ENCODE results near the gene CPD. TPM values are rescaled to one million over a fixed set of nuclear protein-coding genes. Genes with fewer than 3 reads are reported as not detected.
A peak's percentile ranks its signal among the peaks of the same experiment; 100 is the strongest.

The CPD gene
- polyA plus RNA-seq, 2 of the 4 experiments (the other 2 are of a cell fraction) = 22.4 to 83.3 TPM

- ATAC-seq (no peak), DNase-seq (ENCODE audit: low read depth in 1 of 2, low spot score in 1 of 2) (no peak), FAIRE-seq (no peak)
- Histone ChIP-seq H3K27ac (no peak overlapping the region), H3K4me2 (peak overlapping the region; percentile 87), H3K4me1 (peaks cover 57% of the 10 kb centered on the region), H3K9me3 (no peaks in the 10 kb centered on the region), H3K4me3 (no peak overlapping the region)
- ChIA-PET POLR2A (interaction anchor here (1.0 kb wide), 1 partner anchor 11 kb away, joined by 3 read pairs; no protein-coding TSS in a partner anchor), CTCF (interaction anchor here (1.0 to 5.0 kb wide), 3 partner anchors 13 to 45 kb away, joined by 3 to 35 read pairs (median 3); no protein-coding TSS in a partner anchor)
- no peak for TF ChIP-seq HES2 (IDR thresholded peaks at IDR 0.05)
- WGBS (ENCODE audit: missing lambda C conversion rate) = 96% methylated on average over 2 of the region's 2 CpGs
These were observed 2.6 kb downstream of the CPD start for GRCh38 chr17:30381340-30381659.

- no peak overlapping the region for H3K27ac ChIP-seq
- ATAC-seq (no peak), DNase-seq (ENCODE audit: low read depth in 1 of 2, low spot score in 1 of 2) (no peak), FAIRE-seq (peak; percentile 36)
- no peaks in the 10 kb centered on the region for H3K9me3 ChIP-seq
- TF ChIP-seq TP53 (CRISPR knock-in tag; IDR thresholded peaks at IDR 0.05) = no peak
- WGBS (ENCODE audit: missing lambda C conversion rate) = 59% methylated on average over 1 of the region's 1 CpG
- H3K4me3 ChIP-seq = no peak overlapping the region
- peaks cover 46% of the 10 kb centered on the region for H3K4me1 ChIP-seq
- peak overlapping the region; percentile 87; the same call in 2 of the 3 replicates for H3K4me2 ChIP-seq
- ChIA-PET CTCF (interaction anchor here (1.0 to 2.6 kb wide), 2 partner anchors 42 to 46 kb away, joined by 3 to 13 read pairs; no protein-coding TSS in a partner anchor), POLR2A (no interaction called here)
These were observed 3.6 kb downstream of the CPD start for GRCh38 chr17:30382345-30382744.

DNA sequence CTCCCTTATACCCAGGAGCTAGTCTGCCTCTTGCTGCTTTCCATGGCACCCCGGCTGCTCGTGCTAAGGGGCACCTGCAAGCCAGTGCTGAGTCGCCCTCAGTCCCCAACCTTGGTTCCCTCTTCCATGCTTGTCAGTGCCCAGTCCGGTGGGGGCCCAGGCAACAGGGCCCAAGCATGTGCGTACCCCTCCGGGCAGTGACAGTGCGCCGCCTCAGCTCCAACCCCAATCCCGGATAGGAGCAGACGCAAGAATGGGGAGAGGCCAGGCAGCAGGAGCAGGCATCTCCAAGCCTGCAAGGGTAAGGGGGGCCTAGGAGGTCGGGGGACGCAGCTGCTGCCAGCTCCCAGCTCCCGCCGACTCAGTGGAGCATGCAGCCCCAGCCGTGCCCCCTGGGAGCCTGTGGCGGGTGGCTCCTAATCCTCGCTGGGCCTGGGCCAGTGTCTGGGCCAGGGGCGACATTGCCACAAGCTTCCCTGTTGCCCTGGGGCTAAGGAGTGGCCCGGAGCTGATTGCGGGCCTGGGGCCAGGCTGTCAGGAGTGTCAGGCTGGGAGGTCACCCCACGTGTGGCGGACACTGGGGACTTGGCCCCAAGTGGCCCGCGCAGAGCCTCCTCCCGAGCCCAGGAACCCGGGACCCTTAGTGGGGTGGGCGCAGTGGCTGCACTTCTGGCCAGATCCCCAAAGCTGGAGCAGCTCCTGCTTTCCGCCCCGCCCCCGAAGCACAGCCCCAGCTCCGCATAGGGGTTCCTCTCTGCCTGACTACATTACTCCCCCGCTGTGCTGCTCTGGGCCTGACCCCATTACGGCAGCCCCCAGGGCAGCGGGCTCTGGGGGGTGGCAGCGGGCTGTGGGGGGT, 9.8 kb downstream of the CPD start:
- peaks cover 15% of the 10 kb centered on the region; the same call in 2 of the 3 replicates for H3K4me1 ChIP-seq
- no peak overlapping the region for H3K4me3 ChIP-seq
- no peak overlapping the region for H3K4me2 ChIP-seq
- ATAC-seq (peak in 1 of 2 experiments; percentile 19; a peak in 3 of 6 replicates), FAIRE-seq (no peak), DNase-seq (ENCODE audit: low read depth in 1 of 2, low spot score in 1 of 2) (no peak)
- WGBS (ENCODE audit: missing lambda C conversion rate) = 92% methylated on average over 33 of the region's 35 CpGs
- H3K27ac ChIP-seq = peak overlapping the region in 1 of 2 experiments; percentile 42; a peak in 2 of 6 replicates
- TF ChIP-seq POLR2A (IDR thresholded peaks at IDR 0.05; ENCODE audit: low read length) = peak; percentile 21; the same call in 1 of the 2 replicates
- TF ChIP-seq JUNB (IDR thresholded peaks at IDR 0.05) = no peak
- CTCF ChIA-PET = interaction anchor here (0.6 to 3.7 kb wide), 9 partner anchors 8 to 284 kb away, joined by 3 to 18 read pairs (median 3); partner anchors contain the start of gene GOSR1
- no peaks in the 10 kb centered on the region for H3K9me3 ChIP-seq
- POLR2A ChIA-PET = no interaction called here

DNA sequence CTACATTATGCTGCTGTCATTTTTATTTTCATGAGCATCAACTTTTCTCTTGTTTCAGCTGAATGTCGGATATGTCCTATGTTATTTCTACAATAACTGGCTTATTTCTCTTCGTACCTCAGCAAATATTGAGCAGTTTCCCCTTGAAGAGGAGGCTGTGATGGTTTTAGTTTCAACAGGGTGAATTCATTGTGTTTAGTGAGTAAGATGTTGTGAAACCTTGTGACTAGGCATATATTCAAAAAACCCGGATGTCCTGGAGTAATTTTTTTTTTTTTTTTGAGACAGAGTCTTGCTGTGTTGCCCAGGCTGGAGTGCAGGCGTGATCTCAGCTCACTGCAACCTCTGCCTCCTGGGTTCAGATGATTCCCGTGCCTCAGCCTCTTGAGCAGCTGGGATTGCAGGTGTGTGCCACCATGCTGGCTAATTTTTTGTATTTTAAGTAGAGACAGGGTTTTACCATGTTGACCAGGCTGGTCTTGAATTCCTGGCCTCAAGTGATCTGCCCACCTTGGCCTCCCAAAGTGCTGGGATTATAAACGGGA, 11.1 kb downstream of the CPD start:
- ATAC-seq = no peak; a peak in 2 of 6 replicates
- Histone ChIP-seq H3K4me1 (peaks cover 22% of the 10 kb centered on the region; the same call in 2 of the 3 replicates), H3K4me2 (no peak overlapping the region), H3K4me3 (no peak overlapping the region), H3K27ac (peak overlapping the region in 1 of 2 experiments; percentile 50; a peak in 2 of 6 replicates), H3K9me3 (no peaks in the 10 kb centered on the region)
- TF ChIP-seq ZC3H11A (IDR thresholded peaks at IDR 0.05) = no peak
- TF ChIP-seq NR3C1 (IDR thresholded peaks at IDR 0.05) = no peak
- peak in 1 of 2 experiments; percentile 31; a peak in 1 of 4 replicates for TF ChIP-seq CEBPB (IDR thresholded peaks at IDR 0.05)
- TF ChIP-seq HOXB5 (CRISPR knock-in tag; IDR thresholded peaks at IDR 0.05) = no peak
- TF ChIP-seq BCL3 (IDR thresholded peaks at IDR 0.05) = no peak
- no peak for TF ChIP-seq RAD21 (conservative IDR thresholded peaks at IDR 0.05 in 1 of 2, IDR thresholded peaks at IDR 0.05 in 1 of 2)
- TF ChIP-seq KDM1A (IDR thresholded peaks at IDR 0.05; ENCODE audit: low read depth) = no peak
- TF ChIP-seq MAX (IDR thresholded peaks at IDR 0.05) = no peak
- CTCF ChIA-PET = interaction anchor here (1.5 kb wide), 1 partner anchor 45 kb away, joined by 4 read pairs; no protein-coding TSS in a partner anchor
- no peak for FAIRE-seq
- 69% methylated on average over 6 of the region's 6 CpGs for WGBS (ENCODE audit: missing lambda C conversion rate)
- peak in 1 of 2 experiments; percentile 31 for DNase-seq (ENCODE audit: low read depth in 1 of 2, low spot score in 1 of 2)
- POLR2A ChIA-PET = no interaction called here

GRCh38 chr17:30391534-30391933, 12.8 kb downstream of the CPD start:
- DNase-seq (ENCODE audit: low read depth in 1 of 2, low spot score in 1 of 2) (no peak), FAIRE-seq (no peak), ATAC-seq (no peak)
- ChIA-PET CTCF (interaction anchor here (0.6 kb wide), 1 partner anchor 109 kb away, joined by 4 read pairs; no protein-coding TSS in a partner anchor), POLR2A (no interaction called here)
- no peak overlapping the region for H3K27ac ChIP-seq
- H3K4me1 ChIP-seq = peaks cover 39% of the 10 kb centered on the region
- no peak overlapping the region for H3K4me2 ChIP-seq
- H3K4me3 ChIP-seq = no peak overlapping the region
- no peaks in the 10 kb centered on the region for H3K9me3 ChIP-seq
- 92% methylated on average over 2 of the region's 2 CpGs for WGBS (ENCODE audit: missing lambda C conversion rate)
- TF ChIP-seq ZNF302 (CRISPR knock-in tag; IDR thresholded peaks at IDR 0.05) = no peak
- TF ChIP-seq RCOR1 (IDR thresholded peaks at IDR 0.05; ENCODE audit: low read depth, low read length) = no peak
- no peak for TF ChIP-seq PBX3 (IDR thresholded peaks at IDR 0.05)
- TF ChIP-seq KDM1A (IDR thresholded peaks at IDR 0.05; ENCODE audit: low read depth) = no peak
- no peak for TF ChIP-seq ELK1 (IDR thresholded peaks at IDR 0.05; ENCODE audit: low read depth, low read length)
- TF ChIP-seq CBX2 (IDR thresholded peaks at IDR 0.05; ENCODE audit: borderline replicate concordance, low read depth) = no peak
- no peak for TF ChIP-seq JUN (IDR thresholded peaks at IDR 0.05)
- no peak for TF ChIP-seq CTCF (IDR thresholded peaks at IDR 0.05)
